GM12892 (cell line): ENCODE data around the gene NGDN.
A peak's percentile ranks its signal among the peaks of the same experiment; 100 is the strongest.

Source experiments
- DNase-seq: peaks from one replicate; pipeline ENCODE4 v3.0.0; 2011; ENCODE audit not compliant: insufficient read length
- FAIRE-seq: peaks from 2 replicates; lab custom pipeline; 2011; peaks lifted over from hg19 to GRCh38; lab: Jason Lieb, UNC
- POLR2A ChIP-seq: IDR thresholded peaks from 2 replicates; pipeline ENCODE4 v1.6.1; 2011; ENCODE audit warnings: low read depth, low read length, control low read depth
- POLR2AphosphoS5 ChIP-seq: IDR thresholded peaks from 2 replicates; pipeline ENCODE4 v1.6.1; 2011; ENCODE audit warnings: low read depth, low read length, control low read depth
- TAF1 ChIP-seq: IDR thresholded peaks from 2 replicates; pipeline ENCODE4 v1.6.1; 2011; ENCODE audit warnings: low read depth, mild to moderate bottlenecking, control low read depth, low read length, borderline replicate concordance

Gene NGDN

DNA sequence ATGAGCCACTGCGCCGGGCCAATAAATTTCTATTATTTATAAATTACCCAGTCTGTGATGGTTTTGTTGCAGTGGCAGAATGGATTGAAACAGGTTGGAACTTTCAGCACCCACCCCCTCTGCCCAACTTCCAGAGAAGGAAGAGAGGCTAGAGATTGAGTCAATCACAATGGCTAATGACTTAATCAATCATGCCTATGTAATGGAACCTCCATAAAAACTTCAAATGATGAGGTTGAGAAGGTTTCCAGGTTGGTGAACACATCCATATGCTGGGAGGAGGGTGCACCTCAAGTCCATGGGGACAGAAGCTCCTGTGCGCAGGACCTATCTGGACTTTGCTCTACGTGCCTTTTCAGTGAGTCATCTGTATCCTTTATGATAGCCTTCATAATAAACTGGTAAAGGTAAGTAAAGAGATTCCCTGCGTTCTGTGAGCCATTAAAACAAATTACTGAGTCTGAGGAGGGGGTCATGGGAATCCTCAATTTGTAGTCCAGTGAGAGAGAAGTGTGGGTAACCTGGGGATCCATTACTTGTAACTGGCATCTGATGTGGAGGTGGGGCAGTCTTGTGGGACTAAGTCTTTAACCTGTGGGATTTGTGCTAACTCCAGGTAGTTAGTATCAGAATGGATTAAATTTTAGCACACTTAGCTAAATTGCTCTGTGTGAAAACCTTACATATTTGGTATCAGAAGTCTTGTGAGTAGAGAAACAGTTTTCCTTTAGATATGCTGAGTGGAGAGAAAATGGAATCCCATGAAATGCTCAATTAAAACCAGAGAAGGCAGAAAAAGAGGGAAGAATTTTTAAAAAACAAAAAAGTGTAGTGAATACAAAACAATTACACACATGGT lies 11.7 kb upstream of the NGDN start:
- no peak for TF ChIP-seq POLR2AphosphoS5
- no peak for TF ChIP-seq POLR2A
- no peak for TF ChIP-seq TAF1
- DNase-seq = no peak
- FAIRE-seq = no peak

GRCh38 chr14:23460960-23461359 lies 8.5 kb upstream of the NGDN start:
- DNase-seq = no peak
- FAIRE-seq = no peak
- TF ChIP-seq TAF1 (no peak), POLR2AphosphoS5 (no peak), POLR2A (no peak)

DNA sequence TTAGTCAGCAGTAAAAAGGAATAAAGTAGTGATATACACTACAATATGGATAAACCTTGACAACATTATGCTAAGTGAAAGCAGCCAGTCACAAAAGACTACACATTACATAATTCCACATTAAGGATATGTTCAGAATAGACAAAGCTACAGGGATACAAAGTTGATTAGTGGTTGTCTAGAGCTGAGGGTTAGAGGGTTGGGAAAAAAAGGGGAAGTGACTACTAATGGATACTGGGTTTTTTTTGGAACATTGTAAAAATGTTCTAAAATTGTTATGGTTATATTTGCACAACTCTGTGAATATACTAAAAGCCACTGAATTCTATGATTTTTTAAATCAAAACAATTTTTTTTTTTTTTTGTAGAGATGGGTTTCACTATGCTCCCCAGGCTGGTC lies 4.8 kb upstream of the NGDN start:
- TF ChIP-seq POLR2AphosphoS5 = no peak
- TF ChIP-seq TAF1 = no peak
- no peak for TF ChIP-seq POLR2A
- DNase-seq (no peak), FAIRE-seq (no peak)

GRCh38 chr14:23465261-23465660 lies 4.2 kb upstream of the NGDN start:
- TF ChIP-seq POLR2AphosphoS5 = no peak
- no peak for TF ChIP-seq POLR2A
- TF ChIP-seq TAF1 = no peak
- no peak for FAIRE-seq
- no peak for DNase-seq

DNA sequence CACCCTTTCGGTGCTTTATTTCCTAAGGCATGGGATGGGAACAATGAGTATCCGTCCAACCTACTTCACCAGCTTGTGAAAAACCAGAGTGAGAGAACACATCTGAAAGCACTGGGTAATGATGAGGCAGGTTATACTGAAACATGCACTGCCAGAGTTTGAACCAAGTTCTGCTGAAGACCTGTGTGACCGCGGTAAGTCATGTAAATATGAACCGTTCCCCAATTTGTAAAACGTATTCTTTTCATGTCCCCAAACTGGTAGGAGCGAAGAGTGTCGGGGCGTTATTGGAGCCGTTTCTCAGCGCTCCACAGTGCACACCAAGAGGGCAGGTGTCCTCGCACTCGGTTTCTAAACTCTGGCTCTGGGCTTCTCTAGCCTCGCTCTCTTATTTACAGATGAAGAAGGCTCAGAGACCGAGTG lies 788 bp upstream of the NGDN start:
- FAIRE-seq (no peak), DNase-seq (no peak)
- TF ChIP-seq POLR2AphosphoS5 (no peak), TAF1 (no peak), POLR2A (no peak)

DNA sequence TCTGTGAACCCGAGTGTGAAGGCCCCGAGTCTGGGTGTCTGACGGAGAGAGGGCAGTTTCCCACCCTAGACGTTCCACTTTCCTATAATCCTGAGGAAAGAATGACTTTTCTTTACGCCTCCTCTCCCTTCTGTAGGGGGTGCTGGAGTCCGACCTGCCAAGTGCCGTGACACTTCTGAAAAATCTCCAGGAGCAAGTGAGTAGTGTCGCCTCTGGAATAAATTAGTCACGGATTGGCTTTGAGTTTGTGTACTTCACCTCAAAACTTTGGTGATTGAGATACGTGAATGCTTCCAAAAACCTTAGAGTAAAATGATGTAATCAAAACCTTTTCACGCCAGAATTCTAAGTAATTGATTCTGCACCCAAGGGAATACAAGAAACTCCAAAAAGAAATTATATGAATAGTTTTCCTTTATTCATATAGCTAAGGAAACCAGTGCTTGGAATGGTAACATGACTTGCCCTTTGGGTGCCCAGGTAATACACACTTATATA lies 452 bp downstream of the NGDN start:
- TF ChIP-seq POLR2A (no peak), POLR2AphosphoS5 (no peak), TAF1 (no peak)
- FAIRE-seq (no peak), DNase-seq (no peak)

DNA sequence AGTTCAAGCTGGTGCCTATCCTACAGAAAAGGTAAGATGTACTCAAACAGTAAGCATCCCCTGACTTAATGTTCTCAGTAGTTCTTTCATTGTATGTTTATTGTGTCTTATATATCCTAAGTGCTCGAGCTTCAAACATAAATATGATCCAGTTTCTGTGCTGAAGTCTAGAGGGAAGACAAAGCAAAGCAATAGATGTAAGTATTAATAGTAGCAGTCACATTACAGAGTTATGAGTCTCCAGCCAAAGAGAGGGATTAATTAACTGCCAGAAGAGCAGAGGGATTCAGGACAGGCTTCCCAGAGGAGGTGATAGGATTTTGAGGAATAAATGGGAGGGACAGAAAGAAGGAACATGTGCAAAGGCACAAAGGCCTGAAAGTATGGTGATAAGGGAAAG lies 1.4 kb downstream of the NGDN start:
- DNase-seq = no peak
- TF ChIP-seq POLR2AphosphoS5 (no peak), POLR2A (no peak), TAF1 (no peak)
- no peak for FAIRE-seq

- no peak for DNase-seq
- peak; percentile 5 for FAIRE-seq
- TF ChIP-seq POLR2AphosphoS5 (no peak), TAF1 (no peak), POLR2A (no peak)
These were observed 8.7 kb downstream of the NGDN start for GRCh38 chr14:23478109-23478759.

DNA sequence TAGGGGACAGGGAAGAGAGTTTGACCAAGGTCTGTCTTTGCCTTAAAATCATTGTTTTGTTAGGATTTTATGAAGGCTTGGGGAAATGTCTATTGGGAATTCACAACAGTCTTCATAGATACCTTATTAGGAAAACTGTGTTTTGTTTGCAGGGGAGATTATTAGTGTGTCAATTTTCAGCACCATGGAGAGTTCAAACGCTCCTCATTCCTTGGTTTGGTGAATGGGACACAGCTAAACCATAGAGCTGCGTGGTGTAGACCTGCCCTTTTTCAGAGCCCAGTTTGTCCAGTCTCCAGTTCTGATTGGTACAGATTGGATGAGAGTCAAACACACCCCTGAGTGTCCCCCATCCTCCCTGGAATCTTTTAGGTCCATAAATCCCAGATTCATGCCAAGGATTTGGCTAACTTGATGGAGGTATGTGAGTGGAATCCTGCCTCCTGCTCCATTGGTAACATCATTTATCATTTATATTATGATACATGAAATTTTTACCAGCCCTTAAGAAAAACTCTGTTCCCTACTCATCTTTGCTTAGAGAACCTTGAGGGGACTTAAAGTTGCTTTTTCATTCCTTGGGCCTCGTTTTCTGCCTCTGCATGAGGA lies 12.0 kb downstream of the NGDN start:
- TF ChIP-seq TAF1 (no peak), POLR2A (no peak), POLR2AphosphoS5 (no peak)
- FAIRE-seq (no peak), DNase-seq (no peak)

DNA sequence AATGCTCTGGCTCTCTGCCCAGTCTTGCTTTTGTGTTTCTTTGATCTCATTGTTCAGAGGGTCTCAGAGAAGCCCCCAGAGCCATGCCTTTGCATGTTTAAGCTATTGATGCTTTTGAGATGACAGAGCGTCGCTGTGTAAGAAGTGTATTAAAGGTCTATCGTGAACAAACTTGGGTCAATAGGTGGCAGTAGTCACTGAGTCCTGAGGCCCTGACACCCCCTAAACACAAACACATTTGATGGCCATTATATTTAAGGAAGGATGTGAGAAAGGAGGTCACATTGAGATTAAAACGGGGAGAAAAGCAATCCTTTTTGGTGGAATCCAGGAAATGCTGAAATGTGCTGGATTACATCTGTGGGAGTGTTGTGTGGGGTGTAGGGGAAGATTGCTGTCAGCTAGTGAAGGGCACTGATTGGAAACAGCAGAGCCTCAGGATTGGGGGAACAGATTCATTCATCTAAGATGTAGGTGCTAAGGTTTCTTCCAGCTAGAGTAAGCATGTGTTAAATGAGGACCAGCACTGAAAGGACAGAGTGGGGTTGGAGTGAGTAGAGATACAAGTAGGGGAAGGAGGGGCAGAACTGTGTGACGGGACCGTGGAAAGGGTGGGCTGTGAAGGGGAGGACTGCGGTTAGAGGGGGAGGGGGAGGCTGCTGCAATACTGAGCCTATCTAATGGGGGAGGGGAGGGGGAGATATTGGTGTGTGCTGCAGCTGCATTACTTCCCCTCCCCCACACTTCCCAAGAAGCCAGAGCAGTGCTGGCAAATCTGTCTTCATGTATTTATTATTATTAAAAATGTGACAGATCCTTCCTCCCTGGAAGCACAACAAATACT lies 12.7 kb downstream of the NGDN start:
- TF ChIP-seq POLR2AphosphoS5 (no peak), TAF1 (no peak), POLR2A (no peak)
- DNase-seq (no peak), FAIRE-seq (no peak)

GRCh38 chr14:23482823-23483148 lies 13.3 kb downstream of the NGDN start:
- FAIRE-seq (no peak), DNase-seq (no peak)
- TF ChIP-seq TAF1 (no peak), POLR2AphosphoS5 (no peak), POLR2A (no peak)
